GM18507 (cell line): Measurements from ENCODE around the gene ATP13A4.
"Not testable (repeated sequence)": the region's sequence is repeated elsewhere in the genome, so short reads cannot be mapped to it uniquely, and the experiment has no call there.

ENCODE experiments used
- DNase-seq: peaks from one replicate; pipeline ENCODE4 v3.0.0; 2011; ENCODE audit warnings: low read depth; ENCODE audit not compliant: insufficient read length; ENCODE audit errors: extremely low spot score
- FAIRE-seq: peaks from 2 replicates; lab custom pipeline; 2011; peaks lifted over from hg19 to GRCh38; lab: Jason Lieb, UNC

Gene ATP13A4

GRCh38 chr3:193564012-193564411, 9.3 kb upstream of the ATP13A4 start:
- no peak for DNase-seq

GRCh38 chr3:193563426-193563825, 8.7 kb upstream of the ATP13A4 start:
- DNase-seq: no peak
- FAIRE-seq: no peak

More at GRCh38 chr3:193564012-193564411, 9.3 kb upstream of the ATP13A4 start:
- no peak for FAIRE-seq

- no peak for FAIRE-seq
Observed at GRCh38 chr3:193560870-193561269, 6.2 kb upstream of the ATP13A4 start.

GRCh38 chr3:193560091-193560490, 5.4 kb upstream of the ATP13A4 start:
- FAIRE-seq: no peak
- DNase-seq: no peak

More at GRCh38 chr3:193560870-193561269, 6.2 kb upstream of the ATP13A4 start:
- no peak for DNase-seq

- FAIRE-seq: no peak
- no peak for DNase-seq
Observed at GRCh38 chr3:193559100-193559499, 4.4 kb upstream of the ATP13A4 start.

DNA sequence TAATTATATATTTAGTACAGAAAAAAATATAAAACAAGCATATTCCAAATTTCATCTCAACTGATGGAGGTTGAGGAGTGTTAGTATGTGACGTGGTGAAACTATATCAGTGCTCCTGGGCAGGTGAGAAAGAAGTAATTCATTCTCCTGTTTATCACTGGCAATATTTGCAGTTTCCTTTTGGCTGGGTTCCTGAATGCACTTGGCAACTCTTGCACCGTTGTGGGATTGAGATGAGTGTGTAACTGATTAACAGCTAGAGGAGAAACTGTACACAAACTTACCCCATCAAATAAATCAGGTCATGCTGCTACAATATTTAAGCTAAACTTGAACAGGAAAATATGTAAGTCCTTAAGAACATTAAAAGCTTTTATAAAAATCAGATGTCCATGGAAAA, 2.1 kb upstream of the ATP13A4 start:
- FAIRE-seq: no peak
- DNase-seq: no peak

- no peak for DNase-seq
- no peak for FAIRE-seq
Observed at GRCh38 chr3:193553586-193553985, 1.1 kb downstream of the ATP13A4 start.

DNA sequence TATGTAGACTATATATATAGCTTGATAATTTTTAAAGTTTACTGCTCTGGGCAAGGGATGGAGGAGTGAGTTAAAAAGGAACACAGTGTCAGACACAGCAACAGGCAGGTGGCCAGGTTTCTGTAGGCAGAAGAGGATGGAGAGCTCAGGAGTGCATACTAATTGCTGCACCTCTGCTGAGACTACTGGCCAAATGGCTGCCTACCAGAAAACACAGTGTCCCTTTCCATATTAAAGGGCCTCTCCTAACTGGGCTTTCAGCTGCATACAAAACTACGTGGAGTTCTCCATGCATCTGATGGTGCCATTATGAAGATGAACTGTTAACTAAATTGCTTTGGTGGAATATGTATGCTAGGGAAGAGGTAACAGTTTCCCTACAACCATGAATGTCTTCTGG, 1.8 kb downstream of the ATP13A4 start:
- no peak for DNase-seq
- no peak for FAIRE-seq

- no peak for DNase-seq
- no peak for FAIRE-seq
Observed at GRCh38 chr3:193548406-193548805, 6.3 kb downstream of the ATP13A4 start.

- FAIRE-seq: no peak
Observed at GRCh38 chr3:193546129-193546528, 8.6 kb downstream of the ATP13A4 start.

GRCh38 chr3:193545304-193545703, 9.4 kb downstream of the ATP13A4 start:
- DNase-seq (no peak), FAIRE-seq (no peak)

More at GRCh38 chr3:193546129-193546528, 8.6 kb downstream of the ATP13A4 start:
- DNase-seq: no peak

DNA sequence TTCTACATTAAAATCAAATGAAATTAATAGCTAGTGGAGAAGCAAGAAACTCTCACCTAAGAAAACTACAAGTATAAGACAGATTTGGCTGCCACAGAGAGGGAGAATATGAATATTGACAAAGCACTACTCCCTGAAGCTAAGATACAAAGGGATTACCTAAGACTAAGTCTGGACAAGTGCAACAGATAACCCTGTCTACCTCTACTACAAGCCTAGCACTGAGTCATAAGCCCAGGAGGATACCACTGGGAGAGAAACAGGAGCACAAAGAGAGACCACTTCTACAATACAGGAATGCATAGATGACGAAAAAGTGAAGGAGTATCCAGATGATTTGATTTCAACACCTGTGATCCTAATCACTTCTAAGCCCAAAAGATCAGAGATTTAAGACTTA, 10.4 kb downstream of the ATP13A4 start:
- FAIRE-seq (no peak), DNase-seq (no peak)

DNA sequence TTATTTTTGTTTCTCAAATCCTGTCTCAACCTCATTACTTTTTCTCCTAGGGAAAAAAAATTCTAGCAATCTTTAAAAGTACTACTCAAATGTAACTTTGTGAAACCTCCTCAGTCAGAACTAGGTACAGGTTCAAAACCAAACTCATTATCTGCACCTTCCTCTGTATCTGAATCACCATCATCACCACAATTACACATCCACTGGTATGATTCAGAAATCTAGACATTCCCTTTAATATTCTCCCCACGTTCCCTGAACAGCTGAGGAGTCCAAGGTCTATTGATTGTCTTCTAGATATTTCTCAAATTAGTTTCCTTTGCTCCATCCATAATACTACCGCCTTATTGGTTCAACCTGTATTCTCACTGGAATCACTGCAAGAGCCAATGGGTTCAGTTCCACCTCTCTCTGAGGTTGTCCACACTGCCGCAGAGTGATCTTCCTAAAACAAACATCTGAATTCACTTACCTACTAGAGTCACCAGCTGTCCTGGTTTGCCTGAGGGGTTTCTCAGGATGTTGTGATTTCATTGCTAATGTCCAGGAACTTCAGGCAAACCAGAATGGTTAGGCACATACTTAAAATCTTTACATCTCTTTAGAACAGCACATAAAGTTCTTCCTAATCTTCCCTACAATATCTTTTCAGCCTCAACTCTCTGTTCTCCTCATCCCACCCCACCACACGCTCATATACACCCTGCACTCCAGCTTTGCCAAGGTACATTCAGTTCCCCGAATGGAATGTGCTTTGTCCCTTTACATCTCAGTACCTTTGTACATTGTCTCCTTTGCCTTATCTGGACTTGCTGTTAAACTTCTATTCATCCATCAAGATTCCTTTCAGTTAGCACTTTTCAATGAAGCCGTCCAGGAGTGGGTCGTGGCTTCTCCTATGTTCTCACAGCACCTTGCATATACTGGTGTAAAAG, 24.2 kb downstream of the ATP13A4 start:
- no peak for DNase-seq
- no peak for FAIRE-seq

DNA sequence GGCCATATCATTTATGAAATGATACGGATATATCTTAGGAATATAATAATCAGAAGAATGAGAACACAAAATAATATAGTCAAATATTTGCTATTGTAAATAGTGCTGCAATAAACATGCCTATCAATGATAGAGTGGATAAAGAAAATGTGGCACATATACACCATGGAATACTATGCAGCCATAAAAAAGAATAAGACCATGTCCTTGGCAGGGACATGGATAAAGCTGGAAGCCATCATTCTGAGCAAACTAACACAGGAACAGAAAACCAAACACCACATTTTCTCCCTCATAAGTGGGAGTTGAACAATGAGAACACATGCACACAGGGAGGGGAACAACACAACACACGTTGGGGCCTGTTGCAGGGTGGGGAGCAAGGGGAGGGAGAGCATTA, 28.6 kb downstream of the ATP13A4 start:
- DNase-seq: not testable (repeated sequence)

DNA sequence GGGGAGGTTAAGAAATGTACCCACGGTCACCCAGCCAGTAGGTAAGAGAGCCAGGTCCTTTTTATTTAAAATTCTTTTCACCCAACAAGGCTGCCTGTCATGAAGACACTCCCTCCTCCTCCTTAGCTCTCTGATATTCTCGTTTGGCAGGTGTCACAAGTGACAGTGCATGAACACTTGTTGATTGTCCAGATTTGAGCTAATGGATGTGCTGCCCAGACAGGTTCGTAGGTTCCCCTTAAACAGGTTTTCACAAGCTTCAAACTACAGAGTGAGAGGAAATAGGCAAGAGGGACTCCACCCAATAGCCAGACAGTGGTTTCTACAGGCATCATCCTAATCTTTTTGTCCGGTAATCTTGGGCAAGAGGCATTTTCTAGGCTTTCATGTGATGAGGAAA, 32.2 kb downstream of the ATP13A4 start:
- DNase-seq (no peak), FAIRE-seq (no peak)

More for the DNA sequence above, 28.6 kb downstream of the ATP13A4 start:
- not testable (repeated sequence) for FAIRE-seq

- FAIRE-seq (no peak), DNase-seq (no peak)
Observed at GRCh38 chr3:193520738-193521137, 34.0 kb downstream of the ATP13A4 start.

GRCh38 chr3:193515966-193516365, 38.7 kb downstream of the ATP13A4 start:
- no peak for DNase-seq
- no peak for FAIRE-seq

DNA sequence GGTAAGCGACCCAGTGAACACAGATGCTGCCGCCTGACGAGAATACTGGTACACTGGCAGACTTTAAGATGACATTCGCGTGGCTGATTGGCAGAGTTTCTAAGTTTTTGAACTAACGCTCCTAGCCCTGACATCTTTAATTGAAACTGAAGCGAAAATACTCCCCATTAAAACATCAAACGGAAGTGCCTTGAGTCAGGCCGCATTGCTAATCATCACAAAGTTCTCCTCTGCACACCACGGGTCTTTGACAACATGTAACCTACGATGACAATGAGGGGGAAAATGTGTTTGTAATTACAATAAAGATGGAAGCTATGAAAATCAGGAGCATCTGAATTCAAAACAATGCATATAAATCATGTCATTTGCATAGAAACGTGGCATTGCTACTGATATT, 44.5 kb downstream of the ATP13A4 start:
- FAIRE-seq (no peak), DNase-seq (no peak)

DNA sequence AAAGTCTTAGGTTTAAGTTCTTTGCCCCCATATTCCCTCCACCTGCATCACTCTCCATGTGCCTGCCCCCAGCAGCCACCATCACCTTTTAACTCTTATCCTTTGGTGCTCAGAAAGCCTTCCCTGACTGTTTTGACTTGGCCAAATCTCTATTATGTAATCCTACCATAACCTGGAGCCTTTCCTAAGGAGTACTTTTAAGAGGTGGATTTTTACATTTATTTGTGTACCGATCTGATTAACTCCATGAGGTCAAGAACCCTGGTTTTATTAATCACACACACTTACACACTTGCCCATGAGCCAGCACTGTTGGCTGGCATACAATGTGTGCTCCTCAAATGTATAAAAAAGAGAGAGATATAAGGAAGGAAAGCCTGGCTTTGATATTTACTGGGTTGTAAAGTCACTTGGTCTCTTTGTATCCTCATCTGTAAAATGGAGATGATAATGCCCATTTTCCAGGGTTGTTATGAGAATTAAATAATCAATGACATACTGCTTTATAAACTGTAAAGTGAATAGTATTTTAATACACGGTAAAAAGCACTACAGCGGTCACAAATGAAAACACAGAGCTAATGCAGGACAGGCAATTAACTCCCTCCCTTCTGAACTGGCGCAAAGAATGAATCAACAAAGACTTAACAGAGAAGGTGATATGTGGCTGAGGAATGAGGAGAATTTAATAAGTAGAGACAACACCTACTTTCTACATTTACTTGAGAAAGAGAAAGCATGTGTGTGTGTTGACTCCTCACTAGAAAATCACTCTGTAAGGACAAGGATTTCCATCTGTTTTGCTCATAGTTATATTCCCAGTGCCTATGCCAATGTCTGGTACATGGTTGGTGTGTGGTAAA, 45.4 kb downstream of the ATP13A4 start:
- DNase-seq: no peak
- FAIRE-seq: no peak

DNA sequence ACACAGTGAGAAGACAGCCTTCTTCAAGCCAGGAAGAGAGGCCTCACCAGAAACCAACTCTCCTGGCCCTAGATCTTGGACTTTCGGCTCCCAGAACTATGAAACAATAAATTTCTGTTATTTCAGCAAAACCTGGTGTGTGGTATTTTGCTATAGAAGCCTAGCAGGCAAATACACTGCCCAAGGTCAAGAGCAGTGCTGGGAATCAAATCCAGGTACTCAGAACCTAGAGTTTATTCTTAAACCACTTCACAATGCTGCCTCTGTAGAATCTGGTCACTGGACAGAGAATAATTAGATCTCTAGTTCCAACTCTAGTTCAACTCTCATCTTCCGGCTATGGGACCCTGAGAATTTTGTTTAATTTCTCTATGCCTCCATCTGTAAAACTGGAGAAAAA, 46.6 kb downstream of the ATP13A4 start:
- DNase-seq (no peak), FAIRE-seq (no peak)
